Heart left ventricle (tissue), 13 donors: Measurements from ENCODE around the gene FAM98C.

Experiments used
- POLR2A ChIP-seq, 2 donors: fragments of 450-650 bp; IDR thresholded peaks; one replicate each; pipeline ENCODE4 v1.6.1; 2017; ENCODE audit warnings: antibody characterized with exemption in 2 of 2, mild to moderate bottlenecking in 2 of 2, moderate library complexity in 2 of 2
- TF ChIP-seq, protein P1 (sequence below), 12 donors: fragments of 200-600 bp; sonication (generic) in 4 of 12; IDR thresholded peaks; one replicate each; pipeline versions ENCODE4 v1.5.0 to v1.8.0; 2018 to 2022; ENCODE audit warnings: antibody characterized with exemption in 12 of 12, mild to moderate bottlenecking in 5 of 12
- donor health status: ischemic (EF 13 %, LVEDD 7.1; RV severe dilation, severe dysfunction).
- donor health status: DM: no; HTN: yes; CAD: no.
- donor health status: DM: no; HTN: no; CAD: no.
- donor health status: ischemic (EF 25% LVEDD 6.9; RV normal size, moderate dysfunction).
- donor health status: ischemic (EF 25% LVEDD 5.7; RV mildly dilated, moderate dysfunction).
- donor health status: ischemic (EF 35%, LVEDD 5.7; RV mildly dilated, moderate dysfunction).
- donor health status: nonischemic (EF 11% LVEDD 7.7; RV severe dilation, severe dysfunction).
- donor health status: DM: yes; HTN: yes; CAD: no.
- donor health status: PGD.
- donor health status: ischemic (EF 29% LVEDD 5.4; RV normal size, mild dysfunction).
- donor health status: nonischemic (EF 23%, LVEDD 6.1; RV moderate dilation, normal function).

DNA sequence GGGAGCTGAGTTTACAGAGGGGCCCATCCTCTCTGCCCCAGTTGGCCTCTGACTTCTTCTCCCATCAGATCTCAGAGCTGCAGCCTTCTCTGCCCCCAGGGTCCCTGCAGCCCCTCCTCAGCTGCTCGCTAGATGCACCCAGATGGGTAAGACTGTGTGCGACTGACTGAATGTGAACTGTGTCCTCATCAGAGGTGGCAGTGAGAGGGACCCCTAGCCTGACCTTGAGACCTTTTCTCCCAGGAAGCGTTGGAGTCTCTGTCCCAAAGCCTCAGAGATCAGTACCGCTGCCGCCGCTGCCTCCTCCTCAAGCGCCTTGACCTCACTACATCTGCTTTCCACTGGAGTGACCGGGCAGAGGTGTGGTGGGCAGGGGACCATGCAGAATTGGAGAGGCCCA is 2.4 kb downstream of the FAM98C start:
- no peak for TF ChIP-seq POLR2A (IDR thresholded peaks at IDR 0.05)
- TF ChIP-seq, protein P1, sequence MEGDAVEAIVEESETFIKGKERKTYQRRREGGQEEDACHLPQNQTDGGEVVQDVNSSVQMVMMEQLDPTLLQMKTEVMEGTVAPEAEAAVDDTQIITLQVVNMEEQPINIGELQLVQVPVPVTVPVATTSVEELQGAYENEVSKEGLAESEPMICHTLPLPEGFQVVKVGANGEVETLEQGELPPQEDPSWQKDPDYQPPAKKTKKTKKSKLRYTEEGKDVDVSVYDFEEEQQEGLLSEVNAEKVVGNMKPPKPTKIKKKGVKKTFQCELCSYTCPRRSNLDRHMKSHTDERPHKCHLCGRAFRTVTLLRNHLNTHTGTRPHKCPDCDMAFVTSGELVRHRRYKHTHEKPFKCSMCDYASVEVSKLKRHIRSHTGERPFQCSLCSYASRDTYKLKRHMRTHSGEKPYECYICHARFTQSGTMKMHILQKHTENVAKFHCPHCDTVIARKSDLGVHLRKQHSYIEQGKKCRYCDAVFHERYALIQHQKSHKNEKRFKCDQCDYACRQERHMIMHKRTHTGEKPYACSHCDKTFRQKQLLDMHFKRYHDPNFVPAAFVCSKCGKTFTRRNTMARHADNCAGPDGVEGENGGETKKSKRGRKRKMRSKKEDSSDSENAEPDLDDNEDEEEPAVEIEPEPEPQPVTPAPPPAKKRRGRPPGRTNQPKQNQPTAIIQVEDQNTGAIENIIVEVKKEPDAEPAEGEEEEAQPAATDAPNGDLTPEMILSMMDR (IDR thresholded peaks at IDR 0.05), result no peak
